ENCODE data around the gene LIN7A. TPM values are rescaled to one million over a fixed set of nuclear protein-coding genes. Genes with fewer than 3 reads are reported as not detected.

Gene LIN7A
- total RNA-seq (2014; rRNA removed; shearing (Covaris generic)), result 0.21 and 1.2 TPM in 2 replicates

- DNase-seq (ENCODE audit: low spot score), result no peak
These were observed at the start of gene LIN7A for GRCh38 chr12:80937391-80938238. Gene LIN7A, minus strand, starts transcription at chr12:80937934. Its CDS starts 212 bp downstream, at chr12:80937722.

- DNase-seq (ENCODE audit: low spot score), result no peak
These were observed 48.5 kb upstream of the LIN7A start for GRCh38 chr12:80986224-80986623.

GRCh38 chr12:80979816-80980215, 42.1 kb upstream of the LIN7A start:
- no peak for DNase-seq (ENCODE audit: low spot score)

GRCh38 chr12:80979251-80979650, 41.5 kb upstream of the LIN7A start:
- no peak for DNase-seq (ENCODE audit: low spot score)

- DNase-seq (ENCODE audit: low spot score), result no peak
These were observed 39.6 kb upstream of the LIN7A start for GRCh38 chr12:80977346-80977745.

GRCh38 chr12:80968326-80968725, 30.6 kb upstream of the LIN7A start:
- DNase-seq (ENCODE audit: low spot score), result no peak

- no peak for DNase-seq (ENCODE audit: low spot score)
These were observed 29.8 kb upstream of the LIN7A start for GRCh38 chr12:80967565-80967964.

GRCh38 chr12:80966001-80966400, 28.3 kb upstream of the LIN7A start:
- no peak for DNase-seq (ENCODE audit: low spot score)

- DNase-seq (ENCODE audit: low spot score), result no peak
These were observed 20.4 kb upstream of the LIN7A start for GRCh38 chr12:80958162-80958561.

- no peak for DNase-seq (ENCODE audit: low spot score)
These were observed 17.3 kb upstream of the LIN7A start for GRCh38 chr12:80954857-80955520.

- no peak for DNase-seq (ENCODE audit: low spot score)
These were observed 14.7 kb upstream of the LIN7A start for GRCh38 chr12:80952443-80952842.

GRCh38 chr12:80946591-80946990, 8.9 kb upstream of the LIN7A start:
- DNase-seq (ENCODE audit: low spot score), result no peak

GRCh38 chr12:80943338-80943737, 5.6 kb upstream of the LIN7A start:
- no peak for DNase-seq (ENCODE audit: low spot score)

GRCh38 chr12:80941916-80942315, 4.2 kb upstream of the LIN7A start:
- no peak for DNase-seq (ENCODE audit: low spot score)

- DNase-seq (ENCODE audit: low spot score), result no peak
These were observed 1.7 kb upstream of the LIN7A start for GRCh38 chr12:80939231-80939950.

GRCh38 chr12:80938397-80938796, 663 bp upstream of the LIN7A start:
- no peak for DNase-seq (ENCODE audit: low spot score)

GRCh38 chr12:80936642-80937390, 918 bp downstream of the LIN7A start:
- DNase-seq (ENCODE audit: low spot score), result no peak

- DNase-seq (ENCODE audit: low spot score), result peak; percentile 14
These were observed 1.4 kb downstream of the LIN7A start for GRCh38 chr12:80936353-80936641.

GRCh38 chr12:80935111-80935510, 2.6 kb downstream of the LIN7A start:
- DNase-seq (ENCODE audit: low spot score), result no peak

- no peak for DNase-seq (ENCODE audit: low spot score)
These were observed 11.8 kb downstream of the LIN7A start for GRCh38 chr12:80925983-80926382.

GRCh38 chr12:80925237-80925636, 12.5 kb downstream of the LIN7A start:
- no peak for DNase-seq (ENCODE audit: low spot score)

GRCh38 chr12:80924437-80924836, 13.3 kb downstream of the LIN7A start:
- no peak for DNase-seq (ENCODE audit: low spot score)

Measured in A172 (cell line).